Erythroblast (primary cell): Measurements from ENCODE around the gene SEMG1.

Source experiments
- DNase-seq, 2 experiments: peaks; one replicate each; lab custom pipeline; 2025; lab: John Stamatoyannopoulos, UW
- GATA1 ChIP-seq: IDR thresholded peaks from 2 replicates; pipeline ENCODE4 v1.6.1; 2011; ENCODE audit warnings: low read depth, mild to moderate bottlenecking, control low read depth, low read length, moderate library complexity
- POLR2A ChIP-seq: IDR thresholded peaks from 2 replicates; pipeline ENCODE4 v1.6.1; 2011; ENCODE audit warnings: mild to moderate bottlenecking, low read length

SEMG1 gene

DNA sequence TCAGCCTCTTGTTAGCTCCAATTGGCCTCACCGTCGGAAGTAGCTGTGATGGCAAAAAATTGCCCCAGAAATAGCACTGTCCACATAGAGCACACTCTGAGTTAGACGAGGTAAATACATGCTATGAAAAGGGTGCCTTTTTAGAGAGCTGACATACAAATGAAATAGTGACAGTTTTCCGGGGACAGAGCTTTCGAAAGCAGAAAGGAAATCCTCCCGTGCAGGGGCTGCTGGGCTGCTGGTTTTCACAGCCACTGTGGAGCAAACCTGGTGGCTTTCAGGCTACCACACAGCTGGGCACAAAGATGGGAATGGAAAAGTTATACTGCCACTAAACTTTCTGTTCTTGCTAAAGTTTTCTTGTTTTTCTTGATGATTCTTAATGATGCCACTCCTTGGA is 39.3 kb downstream of the SEMG1 start:
- no peak for TF ChIP-seq POLR2A
- no peak for TF ChIP-seq GATA1
- DNase-seq = no peak

GRCh38 chr20:45247865-45248264 is 41.0 kb downstream of the SEMG1 start:
- TF ChIP-seq POLR2A = no peak
- no peak for TF ChIP-seq GATA1

GRCh38 chr20:45248609-45249008 is 41.8 kb downstream of the SEMG1 start:
- TF ChIP-seq GATA1 (no peak), POLR2A (no peak)
- DNase-seq = no peak

More at GRCh38 chr20:45247865-45248264, 41.0 kb downstream of the SEMG1 start:
- no peak for DNase-seq

- TF ChIP-seq POLR2A (no peak), GATA1 (no peak)
- DNase-seq = no peak
Observed at GRCh38 chr20:45251884-45252560, 45.2 kb downstream of the SEMG1 start.

DNA sequence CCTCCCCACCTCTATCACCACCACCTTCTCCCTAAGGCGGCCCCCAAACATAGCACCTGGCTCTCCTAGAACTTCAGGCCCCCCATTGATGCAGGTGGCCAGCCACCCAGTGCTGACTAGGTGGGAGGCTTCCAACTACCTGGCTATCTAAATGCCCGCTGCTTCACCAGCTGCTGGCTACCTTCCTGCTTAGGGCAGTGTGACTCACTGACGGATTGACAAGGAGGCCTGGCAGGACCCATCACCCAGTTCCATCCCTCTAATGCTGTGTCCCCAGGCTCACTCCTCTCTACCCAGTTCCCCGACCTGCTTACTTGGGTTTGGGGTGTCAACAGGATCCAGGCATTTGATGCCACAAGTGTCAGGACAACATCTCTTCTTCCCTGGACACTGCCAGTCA is 46.4 kb downstream of the SEMG1 start:
- TF ChIP-seq GATA1 (no peak), POLR2A (no peak)
- no peak for DNase-seq

DNA sequence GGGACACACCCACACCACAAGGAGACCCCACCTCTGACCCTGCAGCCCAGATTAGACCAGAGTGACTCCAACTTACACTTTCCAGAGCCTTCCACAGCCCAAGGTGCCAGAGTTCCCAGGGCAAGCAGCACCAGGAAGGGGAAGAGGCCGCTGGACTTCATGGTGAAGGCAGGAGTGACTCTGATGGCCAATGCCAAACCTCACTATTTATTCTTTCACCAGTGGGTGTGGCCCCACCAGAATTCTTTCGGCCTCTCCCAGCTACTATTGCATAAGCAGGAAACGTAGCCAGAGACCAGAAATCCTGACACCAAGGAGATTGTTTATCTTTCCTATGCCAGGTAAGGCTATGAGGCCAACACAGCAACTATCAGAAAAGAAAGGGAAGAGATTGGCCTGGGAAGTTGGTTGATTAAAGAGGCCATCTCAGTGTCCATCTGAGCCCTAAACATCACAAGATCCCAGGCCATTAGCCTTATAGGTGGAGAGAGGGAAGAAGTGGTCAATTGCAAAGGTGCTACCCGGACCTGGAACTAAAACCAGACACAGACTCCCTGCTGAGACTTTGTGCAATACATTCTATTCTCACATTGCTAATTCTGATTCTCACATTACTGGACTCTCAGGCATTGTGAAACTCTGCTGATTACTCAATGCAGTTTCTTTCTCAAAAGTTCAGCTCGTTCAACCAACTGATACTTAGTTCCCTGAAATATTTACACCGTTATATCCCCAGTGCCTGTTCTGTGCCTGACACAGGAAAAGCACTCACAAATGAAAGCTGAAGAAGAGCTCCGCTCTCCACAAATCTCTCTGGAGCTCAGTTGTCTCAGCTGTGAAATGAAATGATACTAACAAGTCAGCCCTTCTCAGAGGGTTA is 47.8 kb downstream of the SEMG1 start, which contains the start of gene SLPI:
TSS of gene SLPI (minus strand) at position 182 of the 880 bp plus-strand sequence. CDS start at position 161, 21 bp downstream.
- no peak for DNase-seq
- TF ChIP-seq GATA1 = no peak
- no peak for TF ChIP-seq POLR2A

DNA sequence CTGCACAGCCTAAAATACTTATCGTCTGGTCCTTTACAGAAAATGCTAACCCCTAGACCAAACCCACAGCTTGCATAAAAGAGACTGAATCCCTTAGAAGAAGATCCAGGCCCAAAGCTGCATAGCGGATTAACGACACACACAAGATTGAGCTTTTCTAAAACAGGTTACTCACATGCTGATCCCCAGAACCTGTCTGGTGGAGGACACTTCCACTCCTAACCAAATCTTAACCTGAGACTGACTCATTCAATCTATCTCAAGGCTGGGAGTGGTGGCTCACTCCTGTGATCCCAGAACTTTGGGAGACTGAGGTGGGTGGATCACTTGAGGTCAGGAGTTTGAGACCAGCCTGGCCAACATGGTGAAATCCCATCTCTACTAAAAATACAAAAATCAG is 50.3 kb downstream of the SEMG1 start:
- TF ChIP-seq GATA1 (no peak), POLR2A (no peak)
- DNase-seq = no peak

DNA sequence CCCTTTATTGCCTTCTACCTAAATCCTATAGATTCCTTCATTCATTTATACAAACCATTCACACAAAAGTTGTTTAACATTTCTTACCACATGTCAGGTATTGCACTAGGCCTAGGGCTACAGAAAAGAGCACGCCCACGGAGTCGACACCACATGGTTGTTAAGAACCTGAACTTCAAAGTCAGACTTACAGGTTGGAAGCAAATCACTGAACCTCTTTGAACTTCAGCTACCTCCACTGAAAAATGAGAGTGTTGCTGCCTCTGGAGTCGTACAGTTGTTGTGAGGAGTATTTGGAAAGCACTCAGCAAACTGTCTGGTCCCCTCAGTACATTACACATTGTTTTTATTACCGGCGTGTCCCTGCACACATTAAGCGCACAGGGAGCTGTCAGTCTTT is 50.9 kb downstream of the SEMG1 start:
- no peak for DNase-seq
- TF ChIP-seq GATA1 = no peak
- TF ChIP-seq POLR2A = no peak

- no peak for DNase-seq
- TF ChIP-seq GATA1 (no peak), POLR2A (no peak)
Observed at GRCh38 chr20:45258259-45258658, 51.4 kb downstream of the SEMG1 start.

GRCh38 chr20:45258664-45259063 is 51.8 kb downstream of the SEMG1 start:
- TF ChIP-seq POLR2A = no peak
- DNase-seq = no peak
